ENCODE data around the gene HLTF.

GRCh38 chr3:149001727-149002126 is 84.6 kb downstream of the HLTF start:
- TF ChIP-seq CTCF (IDR thresholded peaks at IDR 0.05), result no peak
- no peak for TF ChIP-seq POLR2A (IDR thresholded peaks at IDR 0.05)

All from right lobe of liver (tissue), 4 donors.